CD4-positive, alpha-beta T cell treated with Interferon alpha-2 for 1 hour (primary cell): ENCODE data around the gene RASGEF1C.

Experiments
- DNase-seq, 2 donors: peaks; one replicate each; pipeline ENCODE4 v3.0.0-alpha.2; 2020 to 2022

Gene RASGEF1C

GRCh38 chr5:180079702-180080466 is 129.1 kb downstream of the RASGEF1C start:
- DNase-seq = no peak

GRCh38 chr5:180078348-180078747 is 130.7 kb downstream of the RASGEF1C start:
- no peak for DNase-seq

- DNase-seq = no peak
Observed at GRCh38 chr5:180077594-180078284, 131.3 kb downstream of the RASGEF1C start.

- no peak for DNase-seq
Observed at GRCh38 chr5:180075703-180076102, 133.3 kb downstream of the RASGEF1C start.

- DNase-seq = no peak
Observed at GRCh38 chr5:180074462-180074861, 134.5 kb downstream of the RASGEF1C start.

GRCh38 chr5:180072556-180072955 is 136.5 kb downstream of the RASGEF1C start:
- DNase-seq = peak; percentile 23 to 34

- DNase-seq = no peak
Observed at GRCh38 chr5:180072256-180072548, 136.8 kb downstream of the RASGEF1C start.

GRCh38 chr5:180071531-180072255 is 137.3 kb downstream of the RASGEF1C start, which contains the start of gene RNF130:
Gene RNF130, minus strand, starts transcription at chr5:180071759. Its CDS starts 57 bp downstream, at chr5:180071702.
- DNase-seq = peak; percentile 88

GRCh38 chr5:180070756-180071530 is 138.1 kb downstream of the RASGEF1C start:
- DNase-seq = peak in 1 of 2 donors; percentile 19

- peak; percentile 18 to 54 for DNase-seq
Observed at GRCh38 chr5:180069589-180070247, 139.3 kb downstream of the RASGEF1C start.

- DNase-seq = no peak
Observed at GRCh38 chr5:180068519-180069090, 140.4 kb downstream of the RASGEF1C start.

GRCh38 chr5:180067986-180068385 is 141.0 kb downstream of the RASGEF1C start:
- no peak for DNase-seq

- DNase-seq = no peak
Observed at GRCh38 chr5:180060192-180060591, 148.8 kb downstream of the RASGEF1C start.

- no peak for DNase-seq
Observed at GRCh38 chr5:180059326-180059725, 149.7 kb downstream of the RASGEF1C start.

- no peak for DNase-seq
Observed at GRCh38 chr5:180056153-180056552, 152.9 kb downstream of the RASGEF1C start.

- no peak for DNase-seq
Observed at GRCh38 chr5:180054226-180054625, 154.8 kb downstream of the RASGEF1C start.

- DNase-seq = no peak
Observed at GRCh38 chr5:180053061-180053602, 155.9 kb downstream of the RASGEF1C start.

- no peak for DNase-seq
Observed at GRCh38 chr5:180052211-180052818, 156.7 kb downstream of the RASGEF1C start.
